Natural killer cell (primary cell): ENCODE measurements around the gene ZNF283. TPM values are rescaled to one million over a fixed set of nuclear protein-coding genes. Genes with fewer than 3 reads are reported as not detected.
"Not testable (repeated sequence)": the region's sequence is repeated elsewhere in the genome, so short reads cannot be mapped to it uniquely, and the experiment has no call there.

Source experiments
- ATAC-seq, 3 donors: fragments of 150-1000 bp in 2 of 3; fragments of 200-7000 bp in 1 of 3; cut with Tn5 transposase; 1 replicate in 1 of 3; 2 replicates in 2 of 3; pipeline ENCODE4 v1.10.0; 2021; ENCODE audit warnings: mild to moderate bottlenecking in 2 of 3, moderate library complexity in 2 of 3
- DNase-seq, 2 donors: peaks; one replicate each; pipeline versions ENCODE4 v3.0.0 to v3.0.0-alpha.2; 2013 to 2021; ENCODE audit warnings: mixed read lengths in 1 of 2
- H3K27ac ChIP-seq: one replicate; pipeline ENCODE4 v1.5.1; 2013; ENCODE audit warnings: mild to moderate bottlenecking, low read length
- H3K27me3 ChIP-seq: one replicate; pipeline ENCODE4 v1.6.1; 2013; ENCODE audit warnings: low read length; ENCODE audit not compliant: control insufficient read depth, insufficient read depth
- H3K36me3 ChIP-seq: one replicate; pipeline ENCODE4 v1.6.1; 2013; ENCODE audit warnings: low read length; ENCODE audit not compliant: control insufficient read depth, insufficient read depth
- H3K4me1 ChIP-seq: one replicate; pipeline ENCODE4 v1.6.1; 2013; ENCODE audit warnings: low read length; ENCODE audit not compliant: control insufficient read depth, insufficient read depth
- H3K4me3 ChIP-seq: one replicate; pipeline ENCODE4 v1.5.1; 2013; ENCODE audit warnings: low read length
- H3K9me3 ChIP-seq: one replicate; pipeline ENCODE4 v1.6.1; 2013; ENCODE audit warnings: low read length; ENCODE audit not compliant: control insufficient read depth, insufficient read depth
- H3K27ac Mint-ChIP-seq, 2 donors: one replicate each; pipeline ENCODE4 v1.8.0; 2022; ENCODE audit warnings: mild to moderate bottlenecking in 2 of 2, mixed read lengths in 2 of 2, moderate library complexity in 1 of 2
- H3K27me3 Mint-ChIP-seq, 2 donors: one replicate each; pipeline ENCODE4 v1.8.0; 2022; ENCODE audit warnings: low read depth in 2 of 2, mixed read lengths in 2 of 2
- H3K36me3 Mint-ChIP-seq: one replicate; pipeline ENCODE4 v1.8.0; 2022; ENCODE audit warnings: mixed read lengths
- H3K4me1 Mint-ChIP-seq, 2 donors: one replicate each; pipeline ENCODE4 v1.8.0; 2022; ENCODE audit warnings: mixed read lengths in 2 of 2
- H3K4me3 Mint-ChIP-seq: one replicate; pipeline ENCODE4 v1.8.0; 2022; ENCODE audit warnings: mild to moderate bottlenecking, moderate library complexity, mixed read lengths
- H3K9me3 Mint-ChIP-seq, 2 donors: one replicate each; pipeline ENCODE4 v1.8.0; 2022; ENCODE audit warnings: mixed read lengths in 2 of 2
- CTCF ChIP-seq: fragments of 200-600 bp; IDR thresholded peaks from one replicate; pipeline ENCODE4 v1.8.0; 2022; ENCODE audit warnings: antibody characterized with exemption
- WGBS: methylation state at CpG from one replicate; pipeline ENCODE4 v1.1.7; 2013; ENCODE audit warnings: missing lambda C conversion rate; ENCODE audit not compliant: insufficient coverage; 5-methylcytosine and 5-hydroxymethylcytosine counted together
- intact Hi-C: fragments of 100-400 bp; cut with micrococcal nuclease; formaldehyde crosslinking; loops from one replicate; pipeline ENCODE4 v1.14.2; 2022
- total RNA-seq, 4 donors: library from RNA; stranded (reverse); fragments of 120-200 nt in 1 of 4; gene quantifications; one replicate each; pipeline versions ENCODE4 v1.2.3 to v1.2.4, GENCODE V29; 2013 to 2022

Gene ZNF283
- total RNA-seq, 3 donors from 2014 or later (not counting 1 experiment from before 2014, with no cell fraction given), result 4.1 to 8.0 (median 7.1) TPM

GRCh38 chr19:43812259-43812658 lies 14.9 kb upstream of the ZNF283 start:
- 88% methylated on average over 1 of the region's 1 CpG for WGBS
- H3K27ac Mint-ChIP-seq, result no peak overlapping the region
- H3K9me3 ChIP-seq, result no peaks in the 10 kb centered on the region
- no peaks in the 10 kb centered on the region for H3K4me1 ChIP-seq
- intact Hi-C loops, result no loop called here
- no peaks in the 10 kb centered on the region for H3K4me1 Mint-ChIP-seq
- H3K4me3 ChIP-seq, result no peak overlapping the region
- H3K36me3 Mint-ChIP-seq, result no peaks in the 10 kb centered on the region
- no peak for ATAC-seq
- H3K9me3 Mint-ChIP-seq, result no peaks in the 10 kb centered on the region
- H3K27ac ChIP-seq, result no peak overlapping the region
- no peak for DNase-seq
- TF ChIP-seq CTCF, result no peak
- no peak overlapping the region for H3K4me3 Mint-ChIP-seq
- no peaks in the 10 kb centered on the region for H3K36me3 ChIP-seq
- peaks cover 12 to 21% of the 10 kb centered on the region in 2 donors for H3K27me3 Mint-ChIP-seq
- peaks cover 2% of the 10 kb centered on the region for H3K27me3 ChIP-seq

DNA sequence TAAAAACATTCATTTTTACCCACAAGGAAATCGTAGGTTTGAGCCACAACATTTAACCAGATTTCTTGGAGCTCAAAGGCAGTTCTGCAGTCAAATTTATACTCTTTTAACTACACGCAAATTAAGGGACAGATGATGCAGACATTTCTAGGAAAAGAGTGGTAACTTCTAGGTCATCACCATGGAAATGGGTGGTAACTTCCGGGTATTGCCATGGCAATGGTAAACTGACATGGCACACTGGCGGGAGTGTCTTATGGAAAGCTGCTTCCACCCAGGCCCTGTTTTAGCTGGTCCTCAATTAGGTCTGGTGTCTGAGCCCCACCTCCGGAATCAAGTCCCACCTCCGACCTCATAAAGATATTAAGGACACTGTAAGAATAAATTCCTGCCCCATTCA lies 14.4 kb upstream of the ZNF283 start:
- H3K4me1 ChIP-seq, result no peaks in the 10 kb centered on the region
- TF ChIP-seq CTCF, result no peak
- H3K27me3 ChIP-seq, result peaks cover 2% of the 10 kb centered on the region
- Mint-ChIP-seq H3K4me1 (no peaks in the 10 kb centered on the region), H3K36me3 (no peaks in the 10 kb centered on the region), H3K27me3 (peaks cover 10 to 18% of the 10 kb centered on the region in 2 donors), H3K9me3 (no peaks in the 10 kb centered on the region), H3K27ac (no peak overlapping the region), H3K4me3 (no peak overlapping the region)
- H3K36me3 ChIP-seq, result no peaks in the 10 kb centered on the region
- H3K27ac ChIP-seq, result no peak overlapping the region
- no peak overlapping the region for H3K4me3 ChIP-seq
- no peaks in the 10 kb centered on the region for H3K9me3 ChIP-seq
- 79% methylated on average over 4 of the region's 6 CpGs for WGBS
- intact Hi-C loops, result no loop called here
- DNase-seq, result no peak
- no peak for ATAC-seq

GRCh38 chr19:43814663-43815352 lies 12.3 kb upstream of the ZNF283 start:
- no peaks in the 10 kb centered on the region for H3K9me3 Mint-ChIP-seq
- Histone ChIP-seq H3K36me3 (no peaks in the 10 kb centered on the region), H3K9me3 (no peaks in the 10 kb centered on the region), H3K27ac (no peak overlapping the region), H3K4me1 (no peaks in the 10 kb centered on the region), H3K4me3 (no peak overlapping the region), H3K27me3 (peaks cover 2% of the 10 kb centered on the region)
- no peak overlapping the region for H3K4me3 Mint-ChIP-seq
- intact Hi-C loops, result no loop called here
- peaks cover 23 to 31% of the 10 kb centered on the region in 2 donors for H3K27me3 Mint-ChIP-seq
- TF ChIP-seq CTCF, result no peak
- WGBS, result 79% methylated on average over 5 of the region's 5 CpGs
- no peaks in the 10 kb centered on the region for H3K36me3 Mint-ChIP-seq
- ATAC-seq (no peak), DNase-seq (no peak)
- H3K27ac Mint-ChIP-seq, result no peak overlapping the region
- no peaks in the 10 kb centered on the region for H3K4me1 Mint-ChIP-seq

GRCh38 chr19:43817454-43817853 lies 9.7 kb upstream of the ZNF283 start:
- DNase-seq, H3K9me3 ChIP-seq, H3K4me3 Mint-ChIP-seq, intact Hi-C loops, H3K4me3 ChIP-seq, H3K36me3 Mint-ChIP-seq, H3K27ac Mint-ChIP-seq, H3K27ac ChIP-seq, ATAC-seq, H3K9me3 Mint-ChIP-seq, H3K4me1 Mint-ChIP-seq, H3K36me3 ChIP-seq, H3K4me1 ChIP-seq: not testable (repeated sequence)
- 100% methylated on average over 1 of the region's 1 CpG for WGBS
- H3K27me3 ChIP-seq, result peaks cover 24% of the 10 kb centered on the region
- peaks cover 39 to 42% of the 10 kb centered on the region in 2 donors for H3K27me3 Mint-ChIP-seq
